ENCODE results near the gene YES1.
"Not testable (repeated sequence)": the region's sequence is repeated elsewhere in the genome, so short reads cannot be mapped to it uniquely, and the experiment has no call there.

The YES1 gene

DNA sequence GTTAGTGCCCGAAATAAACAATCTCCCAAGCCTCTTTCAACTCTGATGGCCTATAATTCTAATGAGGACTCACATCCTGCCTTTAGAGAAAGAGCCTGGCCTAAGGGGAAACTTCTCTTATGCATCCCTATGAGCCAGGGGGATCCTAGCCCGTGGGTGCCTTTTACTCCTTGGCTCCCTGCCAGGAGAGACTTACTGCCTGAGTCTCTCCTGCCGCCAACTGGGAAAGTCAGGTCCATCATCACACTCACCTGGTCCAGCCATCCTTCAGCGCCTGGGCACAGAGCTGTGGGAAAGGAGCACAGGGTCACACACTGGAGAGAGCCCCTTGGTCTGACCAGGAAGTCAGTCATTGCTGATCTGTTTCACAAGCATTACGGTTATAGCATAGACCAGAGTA is 123.7 kb downstream of the YES1 start:
- Histone ChIP-seq H3K9ac (ENCODE audit: low read depth in 1 of 2, low read length in 2 of 2) (no peak overlapping the region), H3K9me3 (ENCODE audit: control insufficient read depth in 1 of 2, low read length in 2 of 2) (no peaks in the 10 kb centered on the region), H3K27ac (ENCODE audit: low read depth, low read length) (no peak overlapping the region), H3K4me3 (ENCODE audit: low read depth in 1 of 2, low read length in 2 of 2) (no peak overlapping the region), H3K27me3 (ENCODE audit: control insufficient read depth in 1 of 2, insufficient read depth in 2 of 2, low read length in 2 of 2) (no peaks in the 10 kb centered on the region), H3K4me1 (ENCODE audit: control insufficient read depth in 1 of 2, insufficient read depth in 2 of 2, low read length in 2 of 2) (peaks cover 2 to 3% of the 10 kb centered on the region in 2 donors), H3K36me3 (ENCODE audit: control insufficient read depth in 1 of 2, insufficient read depth in 2 of 2, low read length in 2 of 2) (peaks cover 12 to 57% of the 10 kb centered on the region in 2 donors)

DNA sequence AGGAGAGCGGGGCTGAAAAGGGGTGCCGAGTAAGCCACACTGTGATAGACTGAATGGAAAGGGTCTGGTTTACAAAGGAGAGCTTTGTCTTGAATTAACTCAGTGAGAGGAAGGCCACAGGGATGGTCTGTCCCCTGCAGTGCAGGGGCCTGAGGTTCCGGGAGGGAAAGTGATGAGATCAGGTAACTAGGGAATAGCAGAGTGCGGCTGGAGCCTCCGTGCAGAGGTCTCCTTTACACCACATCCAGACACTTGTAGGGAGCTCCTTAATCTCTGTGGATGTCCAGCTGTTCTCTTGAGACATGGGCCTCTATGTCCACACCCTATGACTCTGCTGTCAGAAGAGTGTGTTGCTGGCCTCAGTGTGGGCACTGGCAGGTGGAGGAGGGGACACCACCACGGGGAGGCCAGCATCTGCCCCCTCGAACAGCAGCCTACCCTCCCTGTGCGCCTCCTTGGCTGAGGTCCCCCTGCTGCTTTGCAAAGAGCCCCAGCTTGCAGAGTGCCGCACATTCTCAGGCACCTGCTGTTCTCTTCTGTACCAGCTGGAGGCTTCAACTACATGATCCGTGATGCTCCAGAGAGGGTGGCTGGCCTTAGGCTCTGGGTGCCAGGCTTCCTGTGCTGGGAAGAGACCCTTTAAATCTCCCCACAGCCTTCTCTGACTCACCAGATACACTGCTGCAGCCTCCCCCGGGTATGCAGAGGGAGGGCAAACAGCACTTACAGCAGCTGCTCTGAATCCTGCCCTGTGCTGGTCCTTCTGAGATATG is 125.5 kb downstream of the YES1 start:
- no peak overlapping the region for H3K9ac ChIP-seq (ENCODE audit: low read depth in 1 of 2, low read length in 2 of 2)
- H3K4me3 ChIP-seq (ENCODE audit: low read depth in 1 of 2, low read length in 2 of 2), result no peak overlapping the region
- H3K36me3 ChIP-seq (ENCODE audit: control insufficient read depth in 1 of 2, insufficient read depth in 2 of 2, low read length in 2 of 2), result peaks cover 18 to 58% of the 10 kb centered on the region in 2 donors
- peaks cover 8 to 10% of the 10 kb centered on the region in 2 donors for H3K4me1 ChIP-seq (ENCODE audit: control insufficient read depth in 1 of 2, insufficient read depth in 2 of 2, low read length in 2 of 2)
- H3K27ac ChIP-seq (ENCODE audit: low read depth, low read length), result no peak overlapping the region
- no peaks in the 10 kb centered on the region for H3K27me3 ChIP-seq (ENCODE audit: control insufficient read depth in 1 of 2, insufficient read depth in 2 of 2, low read length in 2 of 2)
- H3K9me3 ChIP-seq (ENCODE audit: control insufficient read depth in 1 of 2, low read length in 2 of 2), result no peaks in the 10 kb centered on the region

DNA sequence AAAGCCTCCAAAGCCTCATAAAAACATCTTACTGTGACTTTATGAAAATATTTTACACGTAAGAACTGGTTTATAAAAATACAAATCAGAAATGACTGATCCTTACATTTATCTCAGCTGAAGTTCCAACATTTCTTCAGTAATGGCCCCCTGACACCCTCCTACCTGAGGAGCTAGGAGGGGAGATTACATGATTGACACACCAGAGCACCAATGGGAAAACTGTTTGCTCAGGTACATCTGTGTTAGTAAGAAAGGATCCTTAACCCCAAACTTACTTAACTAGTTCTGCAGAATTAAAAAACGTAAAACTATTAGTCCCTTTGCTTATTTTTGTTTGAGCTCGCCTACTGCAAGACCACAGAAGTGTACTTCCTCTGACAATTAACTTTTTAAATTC is 126.6 kb downstream of the YES1 start:
- H3K4me1 ChIP-seq (ENCODE audit: control insufficient read depth in 1 of 2, insufficient read depth in 2 of 2, low read length in 2 of 2), result peaks cover 8 to 10% of the 10 kb centered on the region in 2 donors
- H3K9ac ChIP-seq (ENCODE audit: low read depth in 1 of 2, low read length in 2 of 2), result no peak overlapping the region
- H3K27ac ChIP-seq (ENCODE audit: low read depth, low read length), result no peak overlapping the region
- no peak overlapping the region for H3K4me3 ChIP-seq (ENCODE audit: low read depth in 1 of 2, low read length in 2 of 2)
- no peaks in the 10 kb centered on the region for H3K27me3 ChIP-seq (ENCODE audit: control insufficient read depth in 1 of 2, insufficient read depth in 2 of 2, low read length in 2 of 2)
- H3K36me3 ChIP-seq (ENCODE audit: control insufficient read depth in 1 of 2, insufficient read depth in 2 of 2, low read length in 2 of 2), result peaks cover 13 to 57% of the 10 kb centered on the region in 2 donors
- no peaks in the 10 kb centered on the region for H3K9me3 ChIP-seq (ENCODE audit: control insufficient read depth in 1 of 2, low read length in 2 of 2)

DNA sequence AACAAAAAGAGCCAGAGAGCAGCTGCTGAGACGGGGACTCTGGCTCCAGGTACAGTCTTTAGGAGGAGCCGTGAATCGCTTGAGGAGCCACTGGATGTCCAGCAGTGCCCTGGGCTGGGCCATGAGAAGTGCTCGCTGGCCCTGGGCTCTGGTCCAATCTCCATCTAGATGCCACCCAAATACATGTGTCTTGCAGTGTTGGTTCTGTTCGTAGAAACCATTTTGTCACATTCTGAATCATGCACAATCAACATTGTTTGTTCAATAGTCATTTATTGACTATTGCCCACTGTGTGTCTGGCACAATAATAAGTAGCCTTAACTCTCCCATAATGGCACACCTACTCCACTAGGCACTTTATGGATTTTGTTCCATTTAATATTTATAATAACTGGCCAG is 128.5 kb downstream of the YES1 start:
- H3K4me1 ChIP-seq (ENCODE audit: control insufficient read depth in 1 of 2, insufficient read depth in 2 of 2, low read length in 2 of 2), result peaks cover 8 to 10% of the 10 kb centered on the region in 2 donors
- H3K27ac ChIP-seq (ENCODE audit: low read depth, low read length), result no peak overlapping the region
- no peaks in the 10 kb centered on the region for H3K27me3 ChIP-seq (ENCODE audit: control insufficient read depth in 1 of 2, insufficient read depth in 2 of 2, low read length in 2 of 2)
- no peak overlapping the region for H3K4me3 ChIP-seq (ENCODE audit: low read depth in 1 of 2, low read length in 2 of 2)
- H3K36me3 ChIP-seq (ENCODE audit: control insufficient read depth in 1 of 2, insufficient read depth in 2 of 2, low read length in 2 of 2), result peaks cover 13 to 58% of the 10 kb centered on the region in 2 donors
- H3K9ac ChIP-seq (ENCODE audit: low read depth in 1 of 2, low read length in 2 of 2), result no peak overlapping the region
- no peaks in the 10 kb centered on the region for H3K9me3 ChIP-seq (ENCODE audit: control insufficient read depth in 1 of 2, low read length in 2 of 2)

DNA sequence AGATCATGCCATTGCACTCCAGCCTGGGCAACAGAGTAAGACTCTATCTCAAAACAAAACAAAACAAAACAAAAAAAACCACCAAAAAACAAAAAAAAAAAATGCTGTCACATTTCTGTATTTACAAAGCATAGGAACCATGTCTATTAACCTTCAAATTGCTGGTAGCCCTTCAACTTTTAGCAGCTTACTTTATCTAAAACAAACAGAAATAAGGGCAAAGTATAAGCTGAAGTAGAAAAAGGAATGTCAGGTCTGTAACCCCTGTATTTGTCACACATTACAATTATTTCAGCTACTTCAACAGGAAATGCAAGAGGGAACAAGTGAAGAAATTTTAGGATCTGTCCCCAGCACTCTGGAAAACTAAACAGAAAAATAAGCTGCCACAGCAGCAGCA is 129.2 kb downstream of the YES1 start:
- Histone ChIP-seq H3K9me3 (ENCODE audit: control insufficient read depth in 1 of 2, low read length in 2 of 2) (no peaks in the 10 kb centered on the region), H3K27ac (ENCODE audit: low read depth, low read length) (no peak overlapping the region), H3K27me3 (ENCODE audit: control insufficient read depth in 1 of 2, insufficient read depth in 2 of 2, low read length in 2 of 2) (no peaks in the 10 kb centered on the region), H3K4me1 (ENCODE audit: control insufficient read depth in 1 of 2, insufficient read depth in 2 of 2, low read length in 2 of 2) (peaks cover 8 to 10% of the 10 kb centered on the region in 2 donors), H3K9ac (ENCODE audit: low read depth in 1 of 2, low read length in 2 of 2) (no peak overlapping the region), H3K36me3 (ENCODE audit: control insufficient read depth in 1 of 2, insufficient read depth in 2 of 2, low read length in 2 of 2) (peaks cover 13 to 56% of the 10 kb centered on the region in 2 donors), H3K4me3 (ENCODE audit: low read depth in 1 of 2, low read length in 2 of 2) (no peak overlapping the region)

DNA sequence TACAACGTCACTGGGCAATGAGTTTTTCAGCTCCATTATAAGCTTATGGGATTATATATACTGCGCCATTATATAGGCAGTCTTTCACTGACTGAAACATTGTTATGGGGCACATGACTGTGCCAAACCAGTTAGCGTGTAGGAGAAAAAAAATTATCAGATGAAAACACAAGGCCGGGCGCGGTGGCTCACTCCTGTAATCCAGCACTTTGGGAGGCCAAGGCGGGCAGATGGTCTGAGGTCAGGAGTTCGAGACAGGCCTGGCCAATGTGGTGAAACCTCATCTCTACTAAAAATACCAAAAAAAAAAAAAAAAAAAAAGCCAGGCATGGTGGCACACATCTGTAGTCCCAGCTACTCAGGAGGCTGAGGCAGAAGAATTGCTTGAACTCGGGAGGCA is 129.6 kb downstream of the YES1 start:
- Histone ChIP-seq H3K36me3 (ENCODE audit: control insufficient read depth in 1 of 2, insufficient read depth in 2 of 2, low read length in 2 of 2) (peaks cover 12 to 57% of the 10 kb centered on the region in 2 donors), H3K4me1 (ENCODE audit: control insufficient read depth in 1 of 2, insufficient read depth in 2 of 2, low read length in 2 of 2) (peaks cover 8 to 10% of the 10 kb centered on the region in 2 donors)
- H3K27me3 ChIP-seq (ENCODE audit: control insufficient read depth in 1 of 2, insufficient read depth in 2 of 2, low read length in 2 of 2); H3K9ac ChIP-seq (ENCODE audit: low read depth in 1 of 2, low read length in 2 of 2); H3K9me3 ChIP-seq (ENCODE audit: control insufficient read depth in 1 of 2, low read length in 2 of 2); H3K4me3 ChIP-seq (ENCODE audit: low read depth in 1 of 2, low read length in 2 of 2); H3K27ac ChIP-seq (ENCODE audit: low read depth, low read length): not testable (repeated sequence)

DNA sequence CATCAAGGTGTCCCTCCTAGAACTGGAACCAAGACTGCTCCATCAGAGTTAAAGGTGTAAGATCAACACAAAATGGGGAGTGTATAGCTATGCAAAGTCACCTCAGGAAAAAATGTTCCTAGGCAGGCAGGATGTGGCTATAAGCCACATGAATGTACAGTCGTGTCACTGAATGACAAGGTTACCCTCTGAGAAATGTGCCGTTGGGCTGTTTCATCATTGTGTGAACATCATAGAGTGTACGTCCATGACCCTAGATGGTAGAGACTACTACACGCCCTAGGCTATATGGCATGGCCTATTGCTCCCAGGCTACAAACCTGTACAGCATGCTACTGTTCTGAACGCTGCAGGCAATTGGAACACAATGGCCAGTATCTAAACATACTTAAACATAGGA is 130.1 kb downstream of the YES1 start:
- H3K9ac ChIP-seq (ENCODE audit: low read depth in 1 of 2, low read length in 2 of 2), result no peak overlapping the region
- no peak overlapping the region for H3K4me3 ChIP-seq (ENCODE audit: low read depth in 1 of 2, low read length in 2 of 2)
- H3K4me1 ChIP-seq (ENCODE audit: control insufficient read depth in 1 of 2, insufficient read depth in 2 of 2, low read length in 2 of 2), result peaks cover 8 to 10% of the 10 kb centered on the region in 2 donors
- no peaks in the 10 kb centered on the region for H3K27me3 ChIP-seq (ENCODE audit: control insufficient read depth in 1 of 2, insufficient read depth in 2 of 2, low read length in 2 of 2)
- no peak overlapping the region for H3K27ac ChIP-seq (ENCODE audit: low read depth, low read length)
- no peaks in the 10 kb centered on the region for H3K9me3 ChIP-seq (ENCODE audit: control insufficient read depth in 1 of 2, low read length in 2 of 2)
- peaks cover 8 to 57% of the 10 kb centered on the region in 2 donors for H3K36me3 ChIP-seq (ENCODE audit: control insufficient read depth in 1 of 2, insufficient read depth in 2 of 2, low read length in 2 of 2)

DNA sequence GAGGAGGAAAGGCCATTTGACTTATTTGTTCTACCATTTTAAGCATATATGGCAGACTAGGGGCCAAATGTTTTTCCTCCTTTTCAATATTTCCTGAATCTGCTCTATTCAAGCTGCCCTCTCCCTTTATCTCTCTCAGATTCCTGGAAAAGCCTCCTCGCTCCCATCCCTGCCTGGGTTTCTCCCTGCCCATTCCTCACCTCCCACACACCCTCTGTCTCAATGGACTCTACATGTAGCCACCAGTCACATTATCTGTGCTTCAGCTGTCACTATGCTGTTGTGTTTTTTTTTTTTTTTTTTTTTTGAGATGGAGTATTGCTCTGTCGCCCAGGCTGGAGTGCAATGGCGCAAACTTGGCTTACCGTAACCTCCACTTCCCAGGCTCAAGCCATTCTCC is 131.7 kb downstream of the YES1 start:
- Histone ChIP-seq H3K27ac (ENCODE audit: low read depth, low read length) (no peak overlapping the region), H3K36me3 (ENCODE audit: control insufficient read depth in 1 of 2, insufficient read depth in 2 of 2, low read length in 2 of 2) (peaks cover 8 to 58% of the 10 kb centered on the region in 2 donors)

DNA sequence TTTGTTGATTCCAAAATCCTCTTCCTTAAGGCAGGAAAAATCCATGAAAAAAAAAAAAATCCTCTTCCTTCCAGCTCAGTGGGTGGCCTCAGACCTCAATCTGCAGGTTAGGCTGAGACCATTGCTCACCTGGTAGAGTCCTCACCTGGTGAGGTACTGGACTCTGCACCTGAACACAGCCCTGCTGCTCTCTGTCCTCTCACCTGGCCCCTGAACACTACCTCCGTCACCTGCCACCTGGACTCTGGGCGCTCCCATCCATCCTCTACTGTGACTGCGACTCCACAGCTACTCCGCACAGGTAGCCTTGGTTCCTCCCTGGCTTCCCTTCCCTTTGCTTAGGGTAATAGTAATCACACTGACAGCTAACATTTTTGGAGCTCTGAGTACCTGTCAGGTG is 132.5 kb downstream of the YES1 start:
- H3K4me1 ChIP-seq (ENCODE audit: control insufficient read depth in 1 of 2, insufficient read depth in 2 of 2, low read length in 2 of 2), result peaks cover 8 to 10% of the 10 kb centered on the region in 2 donors
- H3K4me3 ChIP-seq (ENCODE audit: low read depth in 1 of 2, low read length in 2 of 2), result no peak overlapping the region
- H3K27ac ChIP-seq (ENCODE audit: low read depth, low read length), result no peak overlapping the region
- peaks cover 8 to 64% of the 10 kb centered on the region in 2 donors for H3K36me3 ChIP-seq (ENCODE audit: control insufficient read depth in 1 of 2, insufficient read depth in 2 of 2, low read length in 2 of 2)
- no peaks in the 10 kb centered on the region for H3K9me3 ChIP-seq (ENCODE audit: control insufficient read depth in 1 of 2, low read length in 2 of 2)
- H3K27me3 ChIP-seq (ENCODE audit: control insufficient read depth in 1 of 2, insufficient read depth in 2 of 2, low read length in 2 of 2), result no peaks in the 10 kb centered on the region
- H3K9ac ChIP-seq (ENCODE audit: low read depth in 1 of 2, low read length in 2 of 2), result no peak overlapping the region

More for the DNA sequence above, 131.7 kb downstream of the YES1 start:
- Histone ChIP-seq H3K27me3 (ENCODE audit: control insufficient read depth in 1 of 2, insufficient read depth in 2 of 2, low read length in 2 of 2) (no peaks in the 10 kb centered on the region), H3K9ac (ENCODE audit: low read depth in 1 of 2, low read length in 2 of 2) (no peak overlapping the region), H3K4me3 (ENCODE audit: low read depth in 1 of 2, low read length in 2 of 2) (no peak overlapping the region), H3K9me3 (ENCODE audit: control insufficient read depth in 1 of 2, low read length in 2 of 2) (no peaks in the 10 kb centered on the region), H3K4me1 (ENCODE audit: control insufficient read depth in 1 of 2, insufficient read depth in 2 of 2, low read length in 2 of 2) (peaks cover 8 to 10% of the 10 kb centered on the region in 2 donors)

DNA sequence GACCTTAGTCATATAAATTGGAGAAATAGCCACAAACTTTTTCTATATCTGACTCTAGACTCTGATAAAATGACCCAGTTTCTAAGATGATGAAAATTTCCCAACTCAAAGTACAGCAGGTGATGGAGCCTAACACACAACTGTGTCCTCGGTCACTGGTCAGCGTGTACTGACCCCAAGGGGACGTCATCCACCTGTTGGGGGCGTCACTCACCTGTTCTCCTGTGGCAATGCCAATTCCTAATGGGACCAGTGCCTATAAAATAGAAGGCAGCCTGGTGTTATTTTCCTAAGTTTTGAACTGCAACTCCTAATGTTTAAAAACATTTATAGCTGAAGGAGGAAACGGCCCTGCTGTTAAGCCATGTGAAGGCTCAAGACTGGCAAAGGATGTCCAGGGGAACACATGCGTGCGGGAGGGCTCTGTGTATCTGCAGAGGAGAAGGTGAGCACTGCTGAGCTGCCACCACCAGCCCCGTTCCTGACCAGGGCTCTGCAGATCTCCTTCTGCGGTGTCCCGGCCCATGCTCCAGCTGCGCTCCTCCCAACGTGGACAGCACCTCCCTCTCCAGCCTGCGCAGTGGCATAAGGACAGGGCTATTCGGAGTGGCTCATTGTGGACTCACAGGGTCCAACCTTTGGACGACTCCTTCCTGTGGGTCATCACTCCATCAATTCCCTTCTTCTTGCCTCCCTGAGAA is 133.4 kb downstream of the YES1 start:
- Histone ChIP-seq H3K9me3 (ENCODE audit: control insufficient read depth in 1 of 2, low read length in 2 of 2) (no peaks in the 10 kb centered on the region), H3K36me3 (ENCODE audit: control insufficient read depth in 1 of 2, insufficient read depth in 2 of 2, low read length in 2 of 2) (peaks cover 11 to 70% of the 10 kb centered on the region in 2 donors), H3K27me3 (ENCODE audit: control insufficient read depth in 1 of 2, insufficient read depth in 2 of 2, low read length in 2 of 2) (no peaks in the 10 kb centered on the region), H3K4me1 (ENCODE audit: control insufficient read depth in 1 of 2, insufficient read depth in 2 of 2, low read length in 2 of 2) (peaks cover 8 to 10% of the 10 kb centered on the region in 2 donors), H3K27ac (ENCODE audit: low read depth, low read length) (no peak overlapping the region), H3K9ac (ENCODE audit: low read depth in 1 of 2, low read length in 2 of 2) (no peak overlapping the region), H3K4me3 (ENCODE audit: low read depth in 1 of 2, low read length in 2 of 2) (no peak overlapping the region)
